GM21528 (cell line): ENCODE results near the gene FAM98C.

ENCODE experiments used
- ATAC-seq: cut with Tn5 transposase; IDR thresholded peaks from one replicate; pipeline ENCODE4 v1.9.1; 2021; ENCODE audit warnings: mild to moderate bottlenecking, moderate library complexity; ENCODE audit not compliant: unreplicated experiment, low FRiP score

The FAM98C gene

GRCh38 chr19:38449518-38449917, 46.6 kb downstream of the FAM98C start:
- no peak for ATAC-seq

DNA sequence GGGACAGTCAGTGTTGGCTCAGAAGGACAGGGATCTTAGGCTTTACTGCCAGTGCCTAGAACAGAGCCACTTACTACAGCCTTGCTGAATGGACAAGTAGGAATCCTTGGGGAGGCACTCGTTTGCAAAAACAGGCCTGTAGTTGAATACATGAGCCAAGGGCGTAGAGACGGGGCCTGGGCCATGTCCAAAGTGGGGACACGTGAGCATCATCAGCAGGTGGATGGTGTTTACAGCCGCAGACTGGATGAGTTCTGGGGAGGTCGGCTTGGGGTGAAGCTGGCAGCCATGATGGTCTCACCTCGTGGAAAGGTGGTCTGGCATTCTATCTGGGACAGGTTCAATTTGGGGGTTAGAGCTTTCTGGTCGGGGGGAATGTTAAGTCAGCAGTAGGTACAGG, 48.1 kb downstream of the FAM98C start:
- no peak for ATAC-seq

- no peak for ATAC-seq
These were observed 48.7 kb downstream of the FAM98C start for GRCh38 chr19:38451629-38452028.

- ATAC-seq, result no peak
These were observed 49.8 kb downstream of the FAM98C start for GRCh38 chr19:38452430-38453366.

DNA sequence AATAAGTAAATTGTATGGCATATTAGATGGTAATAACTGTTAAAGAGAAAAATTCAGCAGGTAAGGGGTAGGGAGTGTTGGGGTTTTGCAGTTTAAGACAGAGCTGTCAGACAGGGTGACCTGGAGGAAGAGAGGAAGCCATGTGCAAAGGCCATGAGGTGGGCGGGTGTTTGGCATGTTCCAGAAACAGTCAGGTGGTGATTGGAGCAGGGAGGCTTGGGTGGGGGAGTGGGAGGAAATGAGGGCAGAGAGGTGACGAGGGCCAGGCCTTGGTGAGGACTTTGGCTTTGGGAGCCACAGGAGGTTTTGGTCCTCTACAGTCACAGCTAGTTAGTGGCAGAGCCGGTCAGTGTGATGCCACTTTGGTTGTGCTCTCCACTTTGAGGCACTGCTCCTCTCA, 50.7 kb downstream of the FAM98C start:
- ATAC-seq, result no peak

DNA sequence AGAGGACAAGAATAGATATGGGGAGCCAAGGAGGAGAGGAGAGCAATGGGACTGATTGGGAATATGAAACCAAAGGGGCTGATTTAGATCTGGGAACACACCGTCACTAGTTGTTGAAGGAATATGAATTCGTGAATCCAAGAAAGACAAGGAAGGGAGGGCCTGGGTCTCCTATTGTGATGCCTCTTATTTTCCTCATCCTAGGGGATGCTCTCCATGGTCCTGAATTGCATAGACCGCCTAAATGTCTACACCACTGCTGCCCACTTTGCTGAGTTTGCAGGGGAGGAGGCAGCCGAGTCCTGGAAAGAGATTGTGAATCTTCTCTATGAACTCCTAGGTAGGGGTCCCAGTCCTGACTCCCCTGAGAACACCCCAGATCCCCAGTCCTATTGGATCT, 52.1 kb downstream of the FAM98C start:
- ATAC-seq, result no peak

- no peak for ATAC-seq
These were observed 54.3 kb downstream of the FAM98C start for GRCh38 chr19:38457202-38457601.

- no peak for ATAC-seq
These were observed 55.0 kb downstream of the FAM98C start for GRCh38 chr19:38457690-38458405.
